Measurements from ENCODE around the gene PSMG4.
"Not testable (repeated sequence)": the region's sequence is repeated elsewhere in the genome, so short reads cannot be mapped to it uniquely, and the experiment has no call there.

PSMG4 gene

GRCh38 chr6:3230900-3231246 lies 27.9 kb upstream of the PSMG4 start:
- DNase-seq = peak; percentile 75

GRCh38 chr6:3231247-3232016 lies 27.3 kb upstream of the PSMG4 start:
- DNase-seq = peak; percentile 85

- peak; percentile 58 for DNase-seq
These were observed 26.5 kb upstream of the PSMG4 start for GRCh38 chr6:3232017-3232945.

- no peak for DNase-seq
These were observed 25.4 kb upstream of the PSMG4 start for GRCh38 chr6:3233321-3233720.

GRCh38 chr6:3233904-3234303 lies 24.8 kb upstream of the PSMG4 start:
- no peak for DNase-seq

- no peak for DNase-seq
These were observed 23.3 kb upstream of the PSMG4 start for GRCh38 chr6:3235486-3235885.

- no peak for DNase-seq
These were observed 22.7 kb upstream of the PSMG4 start for GRCh38 chr6:3236005-3236404.

- DNase-seq = no peak
These were observed 20.7 kb upstream of the PSMG4 start for GRCh38 chr6:3237761-3238662.

- DNase-seq = no peak
These were observed 19.5 kb upstream of the PSMG4 start for GRCh38 chr6:3239110-3239830.

GRCh38 chr6:3240595-3240994 lies 18.2 kb upstream of the PSMG4 start:
- no peak for DNase-seq

- not testable (repeated sequence) for DNase-seq
These were observed 17.0 kb upstream of the PSMG4 start for GRCh38 chr6:3241745-3242144.

GRCh38 chr6:3242768-3243167 lies 16.0 kb upstream of the PSMG4 start:
- no peak for DNase-seq

GRCh38 chr6:3244003-3244831 lies 14.5 kb upstream of the PSMG4 start:
- DNase-seq = no peak

- not testable (repeated sequence) for DNase-seq
These were observed 13.9 kb upstream of the PSMG4 start for GRCh38 chr6:3244832-3245161.

GRCh38 chr6:3245216-3245615 lies 13.5 kb upstream of the PSMG4 start:
- no peak for DNase-seq

GRCh38 chr6:3247255-3248146 lies 11.2 kb upstream of the PSMG4 start:
- no peak for DNase-seq

- no peak for DNase-seq
These were observed 8.9 kb upstream of the PSMG4 start for GRCh38 chr6:3249821-3250220.

- DNase-seq = no peak
These were observed 8.5 kb upstream of the PSMG4 start for GRCh38 chr6:3250231-3250675.

GRCh38 chr6:3251462-3252314 lies 7.1 kb upstream of the PSMG4 start:
- peak; percentile 69 for DNase-seq

All from NCI-H1694 treated with DMSO at 0.1 percent for 48 hours (cell line).